Activated CD4-positive, alpha-beta memory T cell treated with anti-CD3 and anti-CD28 coated beads for 36 hours (primary cell): Measurements from ENCODE around the gene CDC42SE1. TPM values are rescaled to one million over a fixed set of nuclear protein-coding genes. Genes with fewer than 3 reads are reported as not detected.
"Not testable (repeated sequence)": the region's sequence is repeated elsewhere in the genome, so short reads cannot be mapped to it uniquely, and the experiment has no call there.

Experiments
- CTCF ChIA-PET: fragments of 350-600 bp; sonication (Branson Sonifier 250); formaldehyde crosslinking; loops from one replicate; lab custom pipeline; 2021; ENCODE audit warnings: antibody characterized with exemption, inconsistent platforms; lab: Charles Lee
- POLR2A ChIA-PET: fragments of 350-600 bp; sonication (Branson Sonifier 250); formaldehyde crosslinking; loops from one replicate; lab custom pipeline; 2021; ENCODE audit warnings: antibody characterized with exemption; lab: Charles Lee
- DNase-seq: peaks from one replicate; pipeline ENCODE4 v3.0.0-alpha.2; 2020
- H3K27ac Mint-ChIP-seq: one replicate; pipeline ENCODE4 v1.8.0; 2021; ENCODE audit warnings: mixed read lengths
- H3K27me3 Mint-ChIP-seq: one replicate; pipeline ENCODE4 v1.8.0; 2021; ENCODE audit warnings: mixed read lengths
- H3K36me3 Mint-ChIP-seq: one replicate; pipeline ENCODE4 v1.8.0; 2021; ENCODE audit warnings: mixed read lengths
- H3K4me1 Mint-ChIP-seq: one replicate; pipeline ENCODE4 v1.8.0; 2021; ENCODE audit warnings: low read depth, mixed read lengths
- H3K4me3 Mint-ChIP-seq: one replicate; pipeline ENCODE4 v1.8.0; 2021; ENCODE audit warnings: mild to moderate bottlenecking, mixed read lengths
- H3K9me3 Mint-ChIP-seq: one replicate; pipeline ENCODE4 v1.8.0; 2021; ENCODE audit warnings: mixed read lengths
- intact Hi-C: fragments of 100-400 bp; cut with micrococcal nuclease; formaldehyde crosslinking; loops from one replicate; pipeline ENCODE4 v1.15.1; 2023
- total RNA-seq, 2 experiments: library from RNA; stranded (reverse); gene quantifications; one replicate each; pipeline ENCODE4 v1.2.3, GENCODE V29; 2021

The CDC42SE1 gene
- 100 to 1,000 TPM; 135 to 136 TPM for total RNA-seq

GRCh38 chr1:151059109-151060006, at the start of gene CDC42SE1:
TSS of gene CDC42SE1 (minus strand) at chr1:151059622. CDS start at chr1:151055730, 3,892 bp downstream.
- no peaks in the 10 kb centered on the region for H3K9me3 Mint-ChIP-seq
- peaks cover 48% of the 10 kb centered on the region for H3K36me3 Mint-ChIP-seq
- intact Hi-C loops = loop anchor here (1.0 to 10.0 kb wide), 5 partner anchors 11 to 695 kb away; partner anchors contain the start of genes GABPB2, PIP5K1A, RPRD2 and TNFAIP8L2
- H3K27me3 Mint-ChIP-seq = no peaks in the 10 kb centered on the region
- H3K27ac Mint-ChIP-seq = peak within 1 kb of the TSS; percentile 99
- ChIA-PET POLR2A (interaction anchor here (1.0 to 3.9 kb wide), 8 partner anchors 9 to 97 kb away, joined by 3 to 28 read pairs (median 6); partner anchors contain the start of genes C1orf56, GABPB2, MINDY1 and TNFAIP8L2), CTCF (interaction anchor here (0.6 to 5.0 kb wide), 10 partner anchors 8 to 98 kb away, joined by 3 to 56 read pairs (median 4); partner anchors contain the start of genes C1orf56, GABPB2 and TNFAIP8L2)
- peak; percentile 89 for DNase-seq
- H3K4me1 Mint-ChIP-seq = peaks cover 55% of the 10 kb centered on the region
- peak within 1 kb of the TSS; percentile 98 for H3K4me3 Mint-ChIP-seq

GRCh38 chr1:151108331-151108730, 48.9 kb upstream of the CDC42SE1 start:
- ChIA-PET CTCF (interaction anchor here (1.3 to 1.8 kb wide), 2 partner anchors 8 to 48 kb away, joined by 5 to 6 read pairs; partner anchors contain the start of gene TNFAIP8L2), POLR2A (no interaction called here)
- intact Hi-C loops = no loop called here
- Mint-ChIP-seq H3K4me1 (no peaks in the 10 kb centered on the region), H3K4me3 (no peak overlapping the region), H3K36me3 (no peaks in the 10 kb centered on the region), H3K27ac (no peak overlapping the region), H3K9me3 (no peaks in the 10 kb centered on the region), H3K27me3 (no peaks in the 10 kb centered on the region)
- DNase-seq = no peak

GRCh38 chr1:151106894-151107293, 47.5 kb upstream of the CDC42SE1 start:
- Mint-ChIP-seq H3K27ac (no peak overlapping the region), H3K36me3 (no peaks in the 10 kb centered on the region), H3K27me3 (no peaks in the 10 kb centered on the region)

GRCh38 chr1:151104630-151105029, 45.2 kb upstream of the CDC42SE1 start:
- ChIA-PET CTCF (interaction anchor here (10.6 kb wide), 1 partner anchor 51 kb away, joined by 298 read pairs; the partner anchor contains the start of gene TNFAIP8L2), POLR2A (no interaction called here)
- no peaks in the 10 kb centered on the region for H3K4me1 Mint-ChIP-seq
- H3K27ac Mint-ChIP-seq = no peak overlapping the region
- no peak overlapping the region for H3K4me3 Mint-ChIP-seq
- H3K9me3 Mint-ChIP-seq = no peaks in the 10 kb centered on the region
- DNase-seq = no peak
- no peaks in the 10 kb centered on the region for H3K27me3 Mint-ChIP-seq
- intact Hi-C loops = no loop called here
- no peaks in the 10 kb centered on the region for H3K36me3 Mint-ChIP-seq

More at GRCh38 chr1:151106894-151107293, 47.5 kb upstream of the CDC42SE1 start:
- intact Hi-C loops = no loop called here
- H3K4me1 Mint-ChIP-seq = no peaks in the 10 kb centered on the region
- ChIA-PET POLR2A (no interaction called here), CTCF (interaction anchor here (10.6 kb wide), 1 partner anchor 49 kb away, joined by 298 read pairs; the partner anchor contains the start of gene TNFAIP8L2)
- H3K9me3 Mint-ChIP-seq = no peaks in the 10 kb centered on the region
- no peak overlapping the region for H3K4me3 Mint-ChIP-seq
- no peak for DNase-seq

- POLR2A ChIA-PET = interaction anchor here (0.6 to 1.3 kb wide), 3 partner anchors 9 to 104 kb away, joined by 3 to 4 read pairs (median 3); no protein-coding TSS in a partner anchor
- H3K27ac Mint-ChIP-seq = no peak overlapping the region
These were observed 38.7 kb upstream of the CDC42SE1 start for GRCh38 chr1:151098126-151098525.

GRCh38 chr1:151097426-151097825, 38.0 kb upstream of the CDC42SE1 start:
- H3K36me3 Mint-ChIP-seq, H3K4me1 Mint-ChIP-seq, intact Hi-C loops, H3K27ac Mint-ChIP-seq, DNase-seq, H3K27me3 Mint-ChIP-seq, H3K4me3 Mint-ChIP-seq, H3K9me3 Mint-ChIP-seq: not testable (repeated sequence)
- POLR2A ChIA-PET = interaction anchor here (1.3 kb wide), 1 partner anchor 9 kb away, joined by 4 read pairs; no protein-coding TSS in a partner anchor
- CTCF ChIA-PET = interaction anchor here (1.3 to 10.6 kb wide), 2 partner anchors 27 to 59 kb away, joined by 3 to 298 read pairs; partner anchors contain the start of genes GABPB2 and TNFAIP8L2

More at GRCh38 chr1:151098126-151098525, 38.7 kb upstream of the CDC42SE1 start:
- no peaks in the 10 kb centered on the region for H3K4me1 Mint-ChIP-seq
- H3K4me3 Mint-ChIP-seq = no peak overlapping the region
- H3K27me3 Mint-ChIP-seq = no peaks in the 10 kb centered on the region
- peaks cover 2% of the 10 kb centered on the region for H3K36me3 Mint-ChIP-seq
- CTCF ChIA-PET = interaction anchor here (0.7 to 10.6 kb wide), 2 partner anchors 58 to 68 kb away, joined by 3 to 298 read pairs; partner anchors contain the start of genes LYSMD1, SCNM1 and TNFAIP8L2
- no peak for DNase-seq
- intact Hi-C loops = no loop called here
- no peaks in the 10 kb centered on the region for H3K9me3 Mint-ChIP-seq

- intact Hi-C loops = no loop called here
- CTCF ChIA-PET = interaction anchor here (0.7 to 1.6 kb wide), 4 partner anchors 14 to 62 kb away, joined by 3 to 8 read pairs (median 4); partner anchors contain the start of gene CDC42SE1
- no peaks in the 10 kb centered on the region for H3K27me3 Mint-ChIP-seq
- no peak overlapping the region for H3K4me3 Mint-ChIP-seq
- H3K36me3 Mint-ChIP-seq = peaks cover 3% of the 10 kb centered on the region
- H3K4me1 Mint-ChIP-seq = no peaks in the 10 kb centered on the region
- H3K9me3 Mint-ChIP-seq = no peaks in the 10 kb centered on the region
- no peak for DNase-seq
- POLR2A ChIA-PET = no interaction called here
- no peak overlapping the region for H3K27ac Mint-ChIP-seq
These were observed 26.6 kb upstream of the CDC42SE1 start for GRCh38 chr1:151085953-151086559.

- intact Hi-C loops = no loop called here
- CTCF ChIA-PET = interaction anchor here (0.6 to 3.5 kb wide), 9 partner anchors 14 to 558 kb away, joined by 3 to 56 read pairs (median 4); partner anchors contain the start of genes CDC42SE1, MLLT11, TNFAIP8L2 and VPS72
- H3K4me3 Mint-ChIP-seq = no peak overlapping the region
- no peak for DNase-seq
- H3K27me3 Mint-ChIP-seq = no peaks in the 10 kb centered on the region
- peaks cover 15% of the 10 kb centered on the region for H3K4me1 Mint-ChIP-seq
- POLR2A ChIA-PET = interaction anchor here (0.6 to 1.1 kb wide), 3 partner anchors 79 to 493 kb away, joined by 3 to 4 read pairs (median 3); partner anchors contain the start of gene MCL1
- peak overlapping the region; percentile 100 for H3K27ac Mint-ChIP-seq
- H3K9me3 Mint-ChIP-seq = no peaks in the 10 kb centered on the region
- peaks cover 10% of the 10 kb centered on the region for H3K36me3 Mint-ChIP-seq
These were observed 12.8 kb upstream of the CDC42SE1 start for GRCh38 chr1:151072224-151072623.

- Mint-ChIP-seq H3K36me3 (peaks cover 13% of the 10 kb centered on the region), H3K4me1 (peaks cover 15% of the 10 kb centered on the region), H3K9me3 (no peaks in the 10 kb centered on the region), H3K27me3 (no peaks in the 10 kb centered on the region), H3K4me3 (peak within 1 kb of the TSS; percentile 94), H3K27ac (peak within 1 kb of the TSS; percentile 100)
- ChIA-PET CTCF (interaction anchor here (0.6 to 3.5 kb wide), 13 partner anchors 12 to 184 kb away, joined by 3 to 56 read pairs (median 3); partner anchors contain the start of genes C1orf56, CDC42SE1, LYSMD1 and MLLT11), POLR2A (interaction anchor here (0.5 to 2.1 kb wide), 7 partner anchors 11 to 491 kb away, joined by 3 to 23 read pairs (median 5); partner anchors contain the start of genes C1orf56, CDC42SE1, MCL1 and MLLT11)
- intact Hi-C loops = loop anchor here (1.0 to 2.0 kb wide), 5 partner anchors 11 to 211 kb away; partner anchors contain the start of genes CDC42SE1, LYSMD1, PRUNE1 and TNFAIP8L2
- peak; percentile 93 for DNase-seq
These were observed 11.3 kb upstream of the CDC42SE1 start, which contains the start of gene GABPB2 for GRCh38 chr1:151070474-151071276. TSS of gene GABPB2 (plus strand) at chr1:151070761. CDS start at chr1:151088190, 17,429 bp downstream.

- CTCF ChIA-PET = interaction anchor here (3.2 kb wide), 1 partner anchor 87 kb away, joined by 28 read pairs; the partner anchor contains the start of gene TNFAIP8L2
These were observed 9.7 kb upstream of the CDC42SE1 start for GRCh38 chr1:151069103-151069486.

More at GRCh38 chr1:151069103-151069486, 9.7 kb upstream of the CDC42SE1 start:
- POLR2A ChIA-PET = interaction anchor here (1.2 kb wide), 1 partner anchor 9 kb away, joined by 8 read pairs; the partner anchor contains the start of genes CDC42SE1 and MLLT11
- Mint-ChIP-seq H3K27ac (peak overlapping the region; percentile 100), H3K9me3 (no peaks in the 10 kb centered on the region), H3K4me1 (peaks cover 15% of the 10 kb centered on the region), H3K4me3 (peak overlapping the region; percentile 94), H3K27me3 (no peaks in the 10 kb centered on the region), H3K36me3 (peaks cover 11% of the 10 kb centered on the region)
- DNase-seq = no peak
- intact Hi-C loops = no loop called here
